ENCODE results near the gene AGPAT2. TPM values are rescaled to one million over a fixed set of nuclear protein-coding genes. Genes with fewer than 3 reads are reported as not detected.

Gene AGPAT2
- 10 to 100 TPM; 28.8 to 43.6 (median 38.4) TPM for total RNA-seq

GRCh38 chr9:136686794-136687711, at the start of gene AGPAT2:
Gene AGPAT2 (minus strand): TSS chr9:136687457. CDS start chr9:136687357, 100 bp downstream.
- Histone ChIP-seq H3K4me3 (peak within 1 kb of the TSS; percentile 71 to 96), H3K9me3 (no peaks in the 10 kb centered on the region), H3K27me3 (no peaks in the 10 kb centered on the region), H3K27ac (peak within 1 kb of the TSS; percentile 21 to 90 (median 84)), H3K36me3 (no peaks in the 10 kb centered on the region), H3K4me1 (peaks cover 0 to 81% (median 32%) of the 10 kb centered on the region in 3 donors)
- ATAC-seq, result peak; percentile 74
- TF ChIP-seq CTCF (IDR thresholded peaks at IDR 0.05) (peak in 2 of 4 experiments; percentile 21 to 29), POLR2A (IDR thresholded peaks at IDR 0.05) (peak; percentile 52 to 66), POLR2AphosphoS5 (IDR thresholded peaks at IDR 0.05) (no peak), EP300 (IDR thresholded peaks at IDR 0.05) (no peak)
- WGBS, 2 donors (ENCODE audit: low coverage in 1 of 2), result no CpG with 5 or more reads among the region's 106 CpGs

GRCh38 chr9:136735812-136736480, 48.7 kb upstream of the AGPAT2 start:
- Histone ChIP-seq H3K4me1 (peaks cover 0 to 4% (median 0%) of the 10 kb centered on the region in 3 donors), H3K27ac (no peak overlapping the region)
- no peak for ATAC-seq

GRCh38 chr9:136734837-136735496, 47.7 kb upstream of the AGPAT2 start:
- no peak for ATAC-seq
- no peak overlapping the region for H3K27ac ChIP-seq
- peaks cover 2% of the 10 kb centered on the region for H3K27me3 ChIP-seq
- H3K9me3 ChIP-seq, result no peaks in the 10 kb centered on the region
- 77 to 89% methylated on average over 3 of the region's 12 CpGs for WGBS, 2 donors (ENCODE audit: low coverage in 1 of 2)
- no peak overlapping the region for H3K4me3 ChIP-seq
- H3K36me3 ChIP-seq, result no peaks in the 10 kb centered on the region
- H3K4me1 ChIP-seq, result peaks cover 0 to 2% (median 0%) of the 10 kb centered on the region in 3 donors
- TF ChIP-seq EP300 (IDR thresholded peaks at IDR 0.05) (no peak), POLR2A (IDR thresholded peaks at IDR 0.05) (no peak), CTCF (IDR thresholded peaks at IDR 0.05) (no peak), POLR2AphosphoS5 (IDR thresholded peaks at IDR 0.05) (no peak)

More at GRCh38 chr9:136735812-136736480, 48.7 kb upstream of the AGPAT2 start:
- no peak for TF ChIP-seq CTCF (IDR thresholded peaks at IDR 0.05)
- no peak for TF ChIP-seq POLR2AphosphoS5 (IDR thresholded peaks at IDR 0.05)
- no peak for TF ChIP-seq EP300 (IDR thresholded peaks at IDR 0.05)
- TF ChIP-seq POLR2A (IDR thresholded peaks at IDR 0.05), result no peak
- H3K27me3 ChIP-seq, result peaks cover 11% of the 10 kb centered on the region
- no peaks in the 10 kb centered on the region for H3K36me3 ChIP-seq
- no peak overlapping the region for H3K4me3 ChIP-seq
- 70% methylated on average over 2 of the region's 21 CpGs; no CpG with 5 or more reads in 1 of the 2 donors for WGBS, 2 donors (ENCODE audit: low coverage in 1 of 2)
- H3K9me3 ChIP-seq, result no peaks in the 10 kb centered on the region

GRCh38 chr9:136733611-136734010, 46.4 kb upstream of the AGPAT2 start:
- Histone ChIP-seq H3K9me3 (no peaks in the 10 kb centered on the region), H3K27me3 (no peaks in the 10 kb centered on the region), H3K4me3 (no peak overlapping the region), H3K27ac (no peak overlapping the region), H3K4me1 (peaks cover 0 to 16% (median 6%) of the 10 kb centered on the region in 3 donors), H3K36me3 (no peaks in the 10 kb centered on the region)
- 83 to 92% methylated on average over 4 to 7 of the region's 12 CpGs for WGBS, 2 donors (ENCODE audit: low coverage in 1 of 2)
- no peak for ATAC-seq
- TF ChIP-seq POLR2A (IDR thresholded peaks at IDR 0.05) (no peak), POLR2AphosphoS5 (IDR thresholded peaks at IDR 0.05) (no peak), CTCF (IDR thresholded peaks at IDR 0.05) (no peak), EP300 (IDR thresholded peaks at IDR 0.05) (no peak)

Data from gastroesophageal sphincter (tissue), 4 donors.